GM21390 (cell line): Measurements from ENCODE around the gene NPIPA5.
"Not testable (repeated sequence)": the region's sequence is repeated elsewhere in the genome, so short reads cannot be mapped to it uniquely, and the experiment has no call there.

ENCODE experiments used
- ATAC-seq: cut with Tn5 transposase; IDR thresholded peaks from one replicate; pipeline ENCODE4 v1.9.1; 2021; ENCODE audit not compliant: unreplicated experiment

The NPIPA5 gene

GRCh38 chr16:15378194-15378593 is at the start of gene NPIPA5:
NPIPA5 (minus strand) TSS chr16:15378294; CDS start chr16:15378294, 0 bp downstream.
- not testable (repeated sequence) for ATAC-seq

GRCh38 chr16:15427648-15428239 is 49.6 kb upstream of the NPIPA5 start:
- ATAC-seq, result no peak

DNA sequence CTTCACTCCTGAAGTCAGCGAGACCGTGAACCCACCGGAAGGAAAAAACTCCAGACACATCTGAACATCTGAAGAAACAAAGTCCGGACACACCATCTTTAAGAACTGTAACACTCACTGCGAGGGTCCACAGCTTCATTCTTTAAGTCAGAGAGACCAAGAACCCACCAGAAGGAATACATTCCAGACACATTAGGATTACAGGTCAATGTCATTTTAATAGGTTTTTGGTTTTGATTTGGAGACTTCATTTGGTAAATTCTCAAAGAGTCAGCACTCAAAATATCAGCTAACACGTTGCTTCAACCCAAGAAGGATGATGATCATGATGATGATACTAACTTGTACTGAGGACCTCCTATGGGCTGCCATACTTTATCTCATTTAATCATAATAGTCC is 48.7 kb upstream of the NPIPA5 start:
- ATAC-seq, result no peak

- no peak for ATAC-seq
Measured at GRCh38 chr16:15425861-15426260, 47.8 kb upstream of the NPIPA5 start.

- ATAC-seq, result no peak
Measured at GRCh38 chr16:15422222-15422621, 44.1 kb upstream of the NPIPA5 start.

GRCh38 chr16:15421696-15422095 is 43.6 kb upstream of the NPIPA5 start:
- ATAC-seq, result not testable (repeated sequence)

DNA sequence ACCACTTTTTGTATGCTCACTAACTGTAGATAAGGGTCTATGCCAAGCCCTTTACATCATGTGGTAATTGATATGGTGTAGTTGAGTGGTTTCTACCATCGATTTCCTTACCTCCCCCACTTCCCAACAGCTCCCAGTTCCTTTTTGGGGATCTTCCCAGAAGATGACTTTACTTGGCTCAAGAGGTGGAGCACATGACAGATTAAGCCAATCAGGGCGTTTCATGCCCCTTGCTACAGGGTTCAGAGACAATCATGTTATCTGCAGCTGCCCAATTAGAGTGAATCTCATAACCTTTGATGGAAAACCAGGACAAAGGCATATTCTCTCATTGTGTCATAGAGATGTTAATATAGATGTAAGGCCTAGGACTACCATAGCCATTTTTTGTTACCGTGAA is 40.1 kb upstream of the NPIPA5 start:
- no peak for ATAC-seq

- no peak for ATAC-seq
Measured at GRCh38 chr16:15417197-15417596, 39.1 kb upstream of the NPIPA5 start.

DNA sequence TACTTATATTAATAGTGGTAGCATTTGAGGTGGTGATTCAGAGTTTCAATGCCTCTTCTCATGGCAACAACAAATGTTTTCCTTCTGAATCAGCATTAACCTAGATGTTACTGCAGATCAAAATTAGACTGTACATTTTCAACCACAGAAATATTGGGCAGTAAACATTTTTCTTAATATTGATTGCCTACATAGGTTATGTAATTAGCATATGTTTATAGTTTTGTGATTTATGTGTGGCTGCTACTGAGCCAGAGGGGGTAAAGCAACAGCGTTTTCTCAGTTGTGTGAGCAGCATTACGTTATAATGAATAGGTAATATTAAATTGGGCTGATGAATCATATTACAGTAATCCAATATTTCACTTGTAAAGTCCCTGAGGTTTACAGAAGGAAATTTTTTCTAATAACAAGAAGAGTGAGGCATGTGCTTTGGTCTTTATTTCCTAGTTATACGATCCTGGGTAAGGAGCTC is 37.5 kb upstream of the NPIPA5 start:
- ATAC-seq, result no peak

DNA sequence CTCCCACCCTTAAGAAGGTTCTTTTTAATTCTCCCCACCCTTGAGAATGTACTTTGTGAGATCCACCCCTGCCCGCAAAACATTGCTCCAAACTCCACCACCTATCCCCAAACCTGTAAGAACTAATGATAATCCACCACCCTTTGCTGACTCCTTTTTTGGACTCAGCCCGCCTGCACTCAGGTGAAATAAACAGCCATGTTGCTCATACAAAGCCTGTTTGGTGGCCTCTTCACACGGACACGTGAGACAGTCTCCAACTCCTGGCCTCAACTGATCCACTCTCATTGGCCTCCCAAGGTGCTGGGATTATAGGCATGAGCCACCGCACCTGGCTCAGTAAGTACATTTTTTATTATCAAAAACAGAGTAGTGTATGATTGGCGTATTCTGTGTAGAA is 31.4 kb upstream of the NPIPA5 start:
- ATAC-seq, result not testable (repeated sequence)

DNA sequence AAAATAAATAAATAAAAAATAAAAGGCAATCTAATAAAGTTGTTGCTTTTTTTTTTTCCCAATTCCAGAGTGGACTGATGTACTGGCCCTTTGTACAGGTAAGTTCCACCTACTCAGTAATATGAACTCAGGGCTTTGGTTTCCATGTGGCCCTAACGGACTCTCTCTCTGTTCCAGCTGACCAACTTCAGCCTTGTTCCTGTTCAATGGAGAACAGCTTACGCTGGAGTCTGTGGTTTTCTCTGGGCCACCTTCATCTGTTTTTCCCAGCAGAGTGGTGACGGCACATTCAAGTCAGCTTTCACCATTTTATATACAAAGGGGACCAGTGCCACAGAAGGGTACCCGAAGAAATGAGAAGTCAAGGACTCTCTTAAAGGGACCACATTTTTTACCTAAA is 29.7 kb upstream of the NPIPA5 start:
- ATAC-seq, result not testable (repeated sequence)

- ATAC-seq, result no peak
Measured at GRCh38 chr16:15404792-15405191, 26.7 kb upstream of the NPIPA5 start.

GRCh38 chr16:15404091-15404490 is 26.0 kb upstream of the NPIPA5 start:
- ATAC-seq, result not testable (repeated sequence)

- ATAC-seq, result no peak
Measured at GRCh38 chr16:15403392-15403995, 25.4 kb upstream of the NPIPA5 start.

DNA sequence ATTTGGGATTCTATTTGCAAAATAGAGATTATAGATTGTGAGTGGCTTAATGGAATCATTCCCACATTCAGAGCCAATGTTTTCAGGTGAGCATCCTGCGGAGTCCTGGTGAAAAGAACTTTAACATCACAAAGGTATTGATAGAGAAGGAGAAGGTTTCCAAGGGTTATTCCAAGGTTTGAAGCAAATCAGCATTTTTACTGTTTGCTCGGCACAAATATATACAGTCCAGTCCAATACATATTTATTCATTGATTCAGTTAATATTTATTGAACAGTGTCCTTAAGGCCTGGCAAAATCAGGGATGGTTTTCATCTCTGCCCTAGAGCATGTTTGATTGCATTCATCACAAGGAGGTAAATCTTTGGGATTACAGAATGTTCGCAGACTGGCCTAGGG is 23.9 kb upstream of the NPIPA5 start:
- no peak for ATAC-seq

- ATAC-seq, result not testable (repeated sequence)
Measured at GRCh38 chr16:15400314-15400713, 22.2 kb upstream of the NPIPA5 start.

DNA sequence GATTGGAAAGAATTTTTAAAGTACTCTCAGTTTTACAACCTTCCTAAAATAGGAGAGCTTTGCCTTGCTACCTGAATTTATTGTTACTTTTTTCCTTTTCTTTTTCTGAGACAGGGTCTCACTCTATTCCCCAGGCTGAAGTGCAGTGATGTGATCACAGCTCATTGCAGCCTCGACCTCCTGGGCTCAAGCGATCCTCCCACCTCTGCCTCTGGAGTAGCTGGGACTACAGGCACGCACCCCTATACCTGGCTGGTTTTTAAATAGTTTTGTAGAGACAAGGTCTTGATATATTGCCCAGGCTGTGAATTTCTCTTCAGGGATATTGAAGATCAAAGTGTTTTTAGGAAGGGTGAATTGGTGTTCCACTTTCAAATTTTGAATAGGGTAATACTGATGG is 21.2 kb upstream of the NPIPA5 start:
- ATAC-seq, result no peak

- ATAC-seq, result no peak
Measured at GRCh38 chr16:15398618-15399316, 20.7 kb upstream of the NPIPA5 start.

- no peak for ATAC-seq
Measured at GRCh38 chr16:15396948-15397594, 19.0 kb upstream of the NPIPA5 start.

DNA sequence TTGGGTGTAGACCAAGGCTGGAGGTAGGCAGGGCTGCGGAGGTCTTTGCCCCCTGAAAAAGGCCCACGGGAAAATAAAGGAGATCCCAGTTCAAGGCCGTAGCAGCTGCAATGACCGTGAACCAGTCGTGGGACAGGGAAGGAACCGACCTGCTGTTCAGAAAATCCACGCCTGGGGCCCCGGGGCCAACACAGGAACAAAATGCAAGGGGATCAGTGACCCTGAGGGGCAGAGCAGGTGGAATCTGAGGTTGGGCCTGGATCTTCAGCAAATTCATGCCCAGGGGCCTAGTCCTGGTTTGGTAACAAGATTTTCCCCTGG is 18.4 kb upstream of the NPIPA5 start:
- ATAC-seq, result not testable (repeated sequence)

GRCh38 chr16:15395631-15396508 is 17.8 kb upstream of the NPIPA5 start, which contains the start of gene MPV17L:
MPV17L (plus strand) TSS chr16:15395754; CDS start chr16:15395898, 144 bp downstream.
- not testable (repeated sequence) for ATAC-seq
